Keratinocyte (primary cell): Measurements from ENCODE around the gene E2F3.

Experiments used
- CTCF ChIP-seq, 3 experiments: IDR thresholded peaks in 1 of 3; conservative IDR thresholded peaks in 1 of 3; optimal IDR thresholded peaks in 1 of 3; 2 replicates in 2 of 3; 3 replicates in 1 of 3; pipeline versions ENCODE3 to v1.5.1; 2011; ENCODE audit warnings: low read length in 3 of 3, mild to moderate bottlenecking in 3 of 3, moderate library complexity in 2 of 3, control low read depth in 1 of 3, inconsistent platforms in 1 of 3; ENCODE audit not compliant: insufficient read depth in 2 of 3; ENCODE audit errors: extremely low read depth in 1 of 3
- EZH2 ChIP-seq: IDR thresholded peaks from one replicate; pipeline ENCODE4 v1.6.1; 2012; ENCODE audit warnings: inconsistent platforms, mild to moderate bottlenecking, low read length, moderate library complexity

- TF ChIP-seq CTCF (optimal IDR thresholded peaks at IDR 0.05 in 1 of 3, IDR thresholded peaks at IDR 0.05 in 1 of 3, conservative IDR thresholded peaks at IDR 0.05 in 1 of 3; ENCODE audit: extremely low read depth in 1 of 3, insufficient read depth in 2 of 3, low read length in 3 of 3) (no peak), EZH2 (no peak)
Measured at GRCh38 chr6:20353134-20353533, 48.5 kb upstream of the E2F3 start.
